NCI-H2029 treated with DMSO at 0.1 percent for 48 hours (cell line): ENCODE data around the gene SCMH1.
"Not testable (repeated sequence)": the region's sequence is repeated elsewhere in the genome, so short reads cannot be mapped to it uniquely, and the experiment has no call there.

Experiments used
- DNase-seq: peaks from one replicate; lab custom pipeline; 2025; lab: John Stamatoyannopoulos, UW

SCMH1 gene

DNA sequence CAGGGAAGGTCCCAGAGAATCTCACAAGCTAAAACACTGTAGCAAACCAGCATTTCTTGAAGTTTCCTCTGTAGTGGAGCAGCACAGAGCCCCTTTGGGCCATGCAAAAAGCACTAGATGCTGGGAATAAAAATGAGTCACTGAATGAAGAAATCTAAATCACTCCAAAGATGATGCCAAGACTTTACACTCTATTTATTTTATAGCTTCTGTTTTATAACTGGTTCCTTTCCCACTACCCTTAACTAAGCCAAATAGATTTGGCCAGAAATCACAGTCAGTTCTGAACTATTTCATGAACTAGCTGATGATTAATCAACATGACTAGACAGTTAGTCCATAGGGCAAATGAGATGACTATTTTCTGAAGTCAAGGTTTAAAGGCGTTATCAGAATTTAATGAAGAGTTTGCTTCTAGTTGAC lies 89.5 kb downstream of the SCMH1 start:
- DNase-seq = no peak

DNA sequence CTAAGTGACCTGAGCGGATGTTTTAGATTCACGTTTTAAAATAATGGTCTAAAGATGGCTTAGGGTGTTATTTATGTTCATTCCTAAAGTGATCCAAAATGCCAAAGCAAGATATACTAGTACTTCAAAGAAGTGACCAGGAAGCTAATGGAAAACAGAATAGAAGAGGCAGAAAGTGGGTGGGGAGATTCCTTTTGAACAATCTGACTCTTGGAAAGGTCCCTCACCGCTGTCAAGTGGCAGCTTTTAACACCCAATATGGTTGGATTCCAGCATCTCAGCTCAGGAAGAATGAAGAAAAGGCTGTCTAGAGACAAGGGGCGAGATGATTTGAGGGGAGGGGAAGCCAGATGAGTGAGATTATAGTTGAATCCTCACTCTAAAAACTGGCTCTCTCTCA lies 90.3 kb downstream of the SCMH1 start:
- DNase-seq = no peak

DNA sequence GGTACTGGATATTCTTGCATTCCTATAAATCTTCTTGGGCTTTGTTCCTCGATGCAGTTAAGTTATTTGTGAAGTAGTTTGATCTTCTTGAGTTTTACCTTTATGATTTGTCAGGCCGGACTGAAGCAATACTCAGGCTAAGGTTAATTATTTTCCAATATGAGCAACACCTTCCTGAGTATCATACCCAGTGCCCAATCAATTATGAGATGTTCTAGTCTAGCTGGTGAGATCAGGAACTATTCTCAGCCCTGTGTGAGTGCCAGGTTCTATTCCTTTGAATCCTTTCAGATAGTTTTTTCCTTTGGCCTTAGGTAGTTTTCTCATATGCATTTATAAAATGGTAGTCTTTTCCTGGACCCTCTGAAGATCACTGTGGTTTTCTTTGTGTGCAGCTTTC lies 92.5 kb downstream of the SCMH1 start:
- DNase-seq = no peak

DNA sequence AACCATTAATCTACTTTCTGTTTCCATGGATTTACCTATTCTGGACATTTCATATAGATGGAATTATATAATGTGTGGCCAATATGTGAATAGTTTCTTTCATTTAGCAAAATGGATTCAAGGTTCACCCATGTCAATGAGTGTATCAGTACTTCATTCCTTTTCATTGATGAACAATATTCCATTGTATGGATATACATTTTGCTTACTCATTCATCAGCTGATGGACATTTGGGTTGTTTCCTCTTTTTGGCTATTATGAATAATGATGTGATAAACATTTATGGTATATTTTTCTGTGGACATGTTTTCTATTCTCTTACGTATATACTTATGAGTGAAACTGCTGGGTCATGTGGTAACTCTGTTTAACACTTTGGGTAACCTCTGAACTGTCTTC lies 97.8 kb downstream of the SCMH1 start:
- no peak for DNase-seq

DNA sequence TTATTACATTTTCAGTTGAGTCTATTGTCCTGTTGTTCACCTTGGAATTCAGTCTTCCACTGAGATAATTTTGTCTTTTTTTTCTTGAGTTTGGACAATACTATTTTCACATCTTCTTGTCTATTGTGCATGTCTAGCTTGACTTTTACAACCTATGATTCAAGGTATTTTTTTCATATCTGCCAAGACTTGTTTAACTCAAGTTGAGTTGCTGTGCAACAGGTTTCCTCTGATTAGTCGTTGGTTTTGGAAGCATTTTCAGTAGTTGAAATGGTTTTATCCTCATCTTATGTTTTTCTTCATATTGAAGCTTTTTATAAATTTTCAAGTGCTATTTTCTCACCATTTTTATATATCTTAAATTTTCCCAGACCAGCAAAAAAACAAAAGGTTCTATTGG lies 103.6 kb downstream of the SCMH1 start:
- DNase-seq = no peak

DNA sequence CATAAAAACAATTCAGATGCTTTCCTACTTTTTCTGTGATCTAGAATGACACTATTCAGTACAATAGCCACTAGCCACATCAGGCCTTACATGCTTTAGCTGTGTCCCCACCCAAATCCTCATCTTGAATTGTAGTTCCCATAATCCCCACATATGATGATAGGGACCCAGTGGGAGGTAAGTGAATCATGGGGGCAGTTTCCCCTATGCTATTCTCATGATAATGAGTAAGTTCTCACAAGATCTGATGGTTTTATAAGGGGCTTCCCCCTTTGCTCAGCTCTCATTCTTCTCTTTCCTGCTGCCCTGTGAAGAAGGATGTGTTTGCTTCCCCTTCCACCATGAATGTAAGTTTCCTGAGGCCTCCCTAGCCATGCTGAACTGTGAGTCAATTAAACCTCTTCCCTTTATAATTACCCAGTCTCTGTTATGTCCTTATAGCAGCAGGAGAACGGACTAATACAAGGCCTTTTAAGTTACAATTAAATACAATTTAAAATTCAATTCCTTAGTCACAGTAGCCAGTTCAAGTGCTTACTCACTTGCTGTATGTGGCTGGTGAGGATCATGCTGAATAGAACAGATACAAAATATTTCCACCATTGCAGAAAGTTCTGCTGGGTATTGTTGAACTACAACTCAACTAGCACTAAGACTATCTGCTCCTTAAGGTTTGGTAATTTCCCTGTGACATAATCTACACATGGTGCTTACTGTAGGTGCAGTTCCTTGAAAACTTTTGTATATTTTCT lies 106.7 kb downstream of the SCMH1 start:
- DNase-seq = no peak

DNA sequence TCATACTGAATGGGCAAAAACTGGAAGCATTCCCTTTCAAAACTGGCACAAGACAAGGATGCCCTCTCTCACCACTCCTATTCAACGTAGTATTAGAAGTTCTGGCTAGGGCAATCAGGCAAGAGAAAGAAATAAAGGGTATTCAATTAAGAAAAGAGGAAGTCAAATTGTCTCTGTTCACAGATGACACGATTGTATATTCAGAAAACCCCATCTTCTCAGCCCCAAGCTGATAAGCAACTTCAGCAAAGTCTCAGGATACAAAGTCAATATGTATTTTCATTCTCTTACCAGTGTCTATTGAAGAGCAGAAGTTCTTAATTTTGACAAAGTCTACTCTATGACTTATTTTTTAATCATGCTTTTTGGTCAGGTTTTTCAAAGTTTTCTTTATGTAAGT lies 107.8 kb downstream of the SCMH1 start:
- not testable (repeated sequence) for DNase-seq

DNA sequence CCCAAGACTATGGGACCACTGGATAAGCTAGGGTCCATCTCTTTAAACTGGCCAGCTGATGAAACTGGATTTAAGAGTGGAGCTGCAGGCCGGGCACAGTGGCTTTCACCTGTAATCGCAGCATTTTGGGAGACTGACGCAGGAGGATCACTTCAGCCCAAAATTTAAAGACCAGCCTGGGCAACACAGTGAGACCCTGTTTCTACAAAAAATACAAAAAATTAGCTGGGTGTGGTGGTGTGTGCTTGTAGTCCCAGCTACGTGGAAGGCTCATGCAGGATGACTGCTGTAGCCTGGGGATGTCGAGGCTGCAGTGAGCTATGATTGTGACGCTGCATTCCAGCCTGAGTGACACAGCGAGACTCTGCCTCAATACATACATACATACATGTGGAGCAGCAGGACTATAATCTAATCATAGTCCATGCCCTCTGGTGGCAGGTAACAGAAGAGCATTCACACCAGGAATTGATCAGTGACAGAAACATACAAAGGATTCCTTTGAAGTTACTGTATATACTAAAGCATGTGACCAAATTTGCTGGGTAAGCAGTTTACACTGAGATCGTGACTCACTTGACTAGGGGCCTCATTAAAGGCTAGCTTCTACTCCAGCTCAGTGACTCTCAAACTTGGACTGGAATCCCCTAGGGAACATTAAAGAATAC lies 119.1 kb downstream of the SCMH1 start:
- peak; percentile 84 for DNase-seq

DNA sequence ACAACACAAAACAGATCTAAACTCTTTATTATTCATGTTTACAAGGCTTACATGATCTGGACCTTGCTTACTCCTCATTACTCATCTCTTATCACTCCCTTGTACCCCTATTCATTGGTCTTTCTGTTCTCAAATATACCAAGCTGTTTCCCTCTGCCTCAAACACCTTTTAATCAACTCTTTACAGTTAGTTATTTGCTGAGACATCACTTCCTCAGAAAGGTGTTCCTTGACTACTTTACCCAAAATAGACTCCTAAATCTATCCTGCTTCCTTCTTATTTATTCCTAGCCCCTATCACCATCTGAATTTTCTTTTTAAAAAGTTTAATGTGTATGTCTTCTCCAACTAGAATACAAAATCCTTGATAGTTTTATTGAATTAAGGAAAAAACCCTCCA lies 120.0 kb downstream of the SCMH1 start:
- no peak for DNase-seq

DNA sequence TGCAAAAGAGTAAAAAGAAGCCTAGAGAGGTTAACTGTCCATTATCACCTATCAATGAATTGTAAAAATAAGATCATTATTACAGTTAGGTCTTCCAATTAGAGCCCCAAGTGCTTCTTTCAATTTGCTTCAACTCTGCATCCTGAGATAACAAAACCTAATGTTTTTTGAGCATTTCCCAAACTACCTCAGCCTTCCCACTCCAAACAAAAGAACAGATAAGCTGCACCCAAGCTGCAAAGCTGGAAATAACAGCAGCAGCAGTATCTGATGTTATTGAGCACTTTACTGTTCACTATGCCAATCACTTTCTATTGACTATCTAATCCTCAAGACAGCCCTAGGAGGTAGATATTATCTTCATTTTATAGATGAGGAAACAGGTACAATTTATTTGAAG lies 123.5 kb downstream of the SCMH1 start:
- no peak for DNase-seq

DNA sequence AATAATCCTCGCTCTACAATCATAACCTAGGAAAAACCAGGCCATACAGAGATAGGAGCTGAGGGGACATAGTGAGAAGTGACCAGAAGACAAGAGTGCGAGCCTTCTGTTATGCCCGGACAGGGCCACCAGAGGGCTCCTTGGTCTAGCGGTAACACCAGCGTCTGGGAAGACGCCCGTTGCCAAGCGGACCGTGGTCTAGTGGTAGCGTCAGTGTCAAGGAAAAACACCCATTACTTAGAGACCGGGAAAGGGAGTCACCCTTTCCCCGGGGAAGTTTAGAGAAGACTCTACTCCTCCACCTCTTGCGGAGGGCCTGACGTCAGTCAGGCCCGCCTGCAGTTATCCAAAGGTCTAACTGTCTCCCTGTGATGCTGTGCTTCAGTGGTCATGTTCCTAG lies 124.9 kb downstream of the SCMH1 start:
- not testable (repeated sequence) for DNase-seq

DNA sequence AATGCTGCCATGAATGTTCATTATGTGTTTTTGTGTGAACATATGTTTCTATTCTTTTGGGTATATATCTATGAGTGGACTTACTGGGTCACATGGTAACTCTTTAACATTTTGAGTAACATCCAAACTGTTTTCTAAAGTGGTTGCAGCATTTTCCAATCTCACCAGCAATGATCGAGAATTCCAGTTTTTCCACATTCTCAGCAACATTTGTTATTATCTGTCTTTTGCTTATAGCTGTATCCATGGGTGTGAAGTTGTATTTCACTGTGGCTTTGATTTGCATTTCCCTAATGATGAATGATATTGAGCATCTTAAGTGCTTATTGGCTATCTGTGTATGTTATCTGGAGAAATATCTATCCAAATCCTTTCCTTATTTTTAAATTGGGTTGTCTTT lies 131.4 kb downstream of the SCMH1 start:
- no peak for DNase-seq

DNA sequence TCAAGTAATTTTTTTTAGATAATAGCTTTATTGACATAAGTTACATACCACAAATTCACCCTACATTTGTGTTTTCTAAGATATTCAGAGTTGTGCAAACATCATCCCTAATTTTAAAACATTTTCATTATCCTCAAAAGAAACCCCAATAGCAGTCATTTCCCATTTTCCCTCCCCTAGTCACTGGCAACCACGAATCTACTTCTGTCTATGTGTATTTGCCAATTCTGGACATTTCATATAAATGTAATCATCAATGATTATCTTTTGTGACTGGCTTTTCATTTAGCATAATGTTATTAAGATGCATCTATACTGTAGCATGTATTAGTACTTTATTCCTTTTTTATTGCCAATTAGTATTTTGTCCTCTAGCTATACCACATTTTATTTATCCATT lies 131.8 kb downstream of the SCMH1 start:
- no peak for DNase-seq

DNA sequence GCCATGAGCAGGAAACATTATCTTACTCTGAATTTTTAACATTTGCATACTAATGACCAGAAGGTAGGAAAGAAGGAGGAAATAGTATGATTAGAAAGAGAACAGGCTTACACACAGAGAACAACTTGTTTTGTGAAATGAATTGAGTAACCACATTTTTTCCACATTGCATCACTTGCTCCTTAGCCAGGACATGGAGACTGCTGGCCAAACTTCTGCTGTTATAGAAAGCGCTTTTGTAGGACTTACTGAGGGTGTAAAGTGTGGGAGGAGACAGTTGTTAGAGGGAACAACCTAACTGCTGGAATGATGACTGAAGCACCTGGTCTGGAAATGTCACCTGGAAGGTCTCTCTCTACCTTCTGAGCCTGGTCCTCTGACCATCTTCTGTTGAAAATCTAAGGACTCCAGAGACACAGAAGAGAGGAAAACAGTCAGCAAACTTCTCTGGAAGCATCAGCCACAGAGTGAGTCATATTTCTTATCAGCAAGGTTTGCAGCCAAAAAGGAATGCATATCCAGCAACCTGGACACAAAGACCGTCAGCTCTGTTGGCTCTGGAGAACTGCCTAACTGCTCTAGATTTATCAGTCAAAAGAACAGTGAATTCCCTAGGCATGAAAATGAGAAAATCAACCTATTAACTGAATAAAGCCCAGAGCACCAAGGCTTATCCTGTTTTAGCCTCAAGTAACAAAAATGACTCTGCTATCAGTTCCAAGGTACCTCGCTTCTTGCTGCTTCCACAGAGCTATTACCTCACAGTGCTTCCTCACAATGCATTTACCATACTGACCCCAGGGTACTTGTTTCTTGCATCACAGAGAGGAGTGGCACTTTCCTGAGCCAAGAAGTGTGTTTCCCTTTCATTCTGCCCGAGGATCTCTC lies 132.6 kb downstream of the SCMH1 start:
- DNase-seq = peak; percentile 87

DNA sequence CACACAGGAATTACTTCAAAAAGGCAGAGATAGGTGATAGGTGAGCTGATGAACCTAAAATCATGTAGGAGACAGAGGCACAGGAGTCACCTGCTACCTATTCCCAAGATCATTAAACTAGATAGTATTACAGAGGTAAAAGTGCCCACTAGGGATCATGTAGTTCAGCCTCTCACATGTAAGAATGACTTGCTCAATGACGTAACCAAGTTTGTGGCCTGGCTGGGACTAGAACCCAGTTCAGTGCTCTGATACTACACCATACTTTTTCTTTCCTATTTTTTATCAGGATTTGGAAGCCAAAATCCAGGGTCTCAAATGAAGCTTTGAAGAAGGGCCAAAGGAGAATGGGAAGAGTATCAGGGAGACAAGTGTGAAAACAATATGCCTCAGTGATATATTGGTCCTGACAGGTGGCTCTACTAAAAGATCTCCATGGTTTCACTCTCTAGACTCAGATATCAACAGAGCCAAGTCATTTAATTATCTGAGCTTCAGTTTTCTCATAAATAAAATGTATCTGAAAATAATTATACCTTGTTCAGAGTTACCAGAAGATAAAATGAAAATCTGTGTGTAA lies 133.3 kb downstream of the SCMH1 start:
- peak; percentile 87 for DNase-seq

DNA sequence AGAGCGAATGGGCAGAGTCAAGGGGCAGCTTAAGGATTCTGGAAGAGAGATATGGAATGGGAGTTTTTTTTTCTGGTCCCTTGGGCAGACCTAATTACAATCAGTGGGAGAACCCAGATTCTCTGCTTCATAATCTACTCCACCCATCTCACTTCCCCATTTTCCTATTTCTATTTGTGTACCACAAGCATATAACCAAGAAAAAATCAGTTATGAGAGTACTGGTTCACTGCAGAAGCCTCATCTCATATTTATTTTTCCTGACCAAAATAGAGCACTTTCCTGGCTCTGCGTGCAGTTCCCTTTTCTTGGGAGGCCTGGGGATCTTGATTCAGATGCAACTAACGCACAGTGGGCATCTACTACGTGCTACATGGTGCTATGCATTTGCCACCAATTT lies 138.3 kb downstream of the SCMH1 start:
- no peak for DNase-seq

DNA sequence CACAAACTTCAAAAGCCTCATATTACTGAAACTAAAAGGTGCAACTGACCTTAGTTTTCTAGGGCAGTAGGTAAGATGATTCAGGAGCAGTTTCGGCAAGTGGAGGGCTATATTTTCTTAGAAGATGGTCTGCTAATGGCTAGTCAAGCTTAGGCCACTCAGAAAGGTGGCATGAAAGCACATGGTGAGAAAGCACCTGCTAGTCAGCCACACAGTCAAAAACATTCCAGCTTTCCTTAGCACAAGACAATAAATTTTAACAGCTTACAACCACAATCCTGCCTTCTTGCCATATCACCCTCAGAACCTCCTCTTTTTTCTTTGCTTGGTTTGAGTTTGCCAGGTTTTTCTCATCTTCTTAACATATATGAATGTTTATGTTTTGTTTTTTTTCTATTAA lies 139.5 kb downstream of the SCMH1 start:
- DNase-seq = no peak

DNA sequence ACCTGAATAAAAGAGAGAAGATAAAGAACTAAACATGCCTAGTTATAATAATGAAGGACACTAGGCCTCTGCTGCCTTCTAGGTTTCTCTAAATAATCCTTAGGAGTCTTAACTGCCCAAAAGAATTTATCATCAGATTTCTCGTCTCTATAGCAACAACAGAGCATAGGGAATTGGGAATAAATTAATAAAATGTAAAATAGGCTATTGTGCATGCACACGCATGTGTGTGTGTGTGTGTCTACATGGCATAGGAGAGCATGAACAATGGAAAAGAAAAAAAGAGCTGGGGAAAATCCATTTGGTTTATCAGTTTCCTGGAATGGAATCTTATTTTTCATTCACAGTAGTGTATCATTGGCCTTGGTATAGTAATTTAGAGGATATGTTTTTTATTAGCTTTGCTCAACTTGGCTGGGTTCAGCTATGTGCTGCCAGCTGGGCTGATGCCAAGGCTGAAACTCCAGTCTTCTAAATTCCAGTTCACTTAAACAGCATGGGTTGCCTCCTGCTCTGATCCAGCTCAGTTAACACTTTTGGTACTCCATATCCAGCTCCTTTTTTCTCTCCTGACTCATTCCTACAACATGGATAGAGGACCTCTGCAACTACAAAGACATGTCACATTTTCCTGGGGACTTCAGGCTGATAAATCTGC lies 140.0 kb downstream of the SCMH1 start:
- peak; percentile 99 for DNase-seq

DNA sequence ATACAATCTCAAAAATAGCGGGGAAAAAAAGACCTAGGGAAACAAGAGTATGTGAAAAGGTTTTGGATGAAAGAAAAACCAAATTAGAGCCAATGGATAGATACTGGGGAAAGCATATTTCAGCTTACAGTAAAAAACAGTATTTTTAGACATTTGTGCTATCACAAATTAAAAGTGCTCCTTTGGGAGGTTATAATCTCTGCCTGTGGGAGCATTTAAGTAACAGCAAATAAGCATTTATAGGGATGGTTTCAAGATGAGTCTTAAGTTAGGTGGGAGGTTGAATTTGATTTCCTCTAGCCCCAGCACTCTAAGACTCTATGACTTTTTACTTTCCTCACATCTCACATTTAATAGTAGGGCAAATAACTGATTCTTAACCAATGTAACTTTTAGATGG lies 141.0 kb downstream of the SCMH1 start:
- no peak for DNase-seq

DNA sequence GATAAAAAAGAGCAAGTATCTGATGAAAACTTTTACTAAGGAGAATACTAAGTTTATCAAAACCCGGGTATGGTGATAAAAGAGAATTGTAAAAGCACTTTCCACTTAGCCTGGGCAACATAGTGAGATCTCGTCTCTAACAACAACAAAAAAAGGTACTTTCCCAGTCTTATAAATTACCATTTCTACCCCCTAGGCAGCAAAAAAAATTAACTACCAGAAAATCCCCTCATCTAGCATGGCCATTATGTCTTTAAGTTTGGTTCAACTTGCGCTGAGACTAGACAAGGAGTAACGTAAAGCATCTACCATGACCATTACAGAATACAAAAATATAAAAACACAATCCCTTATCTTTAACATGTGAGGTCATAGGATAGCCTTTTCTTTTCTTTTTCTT lies 141.9 kb downstream of the SCMH1 start:
- DNase-seq = no peak

DNA sequence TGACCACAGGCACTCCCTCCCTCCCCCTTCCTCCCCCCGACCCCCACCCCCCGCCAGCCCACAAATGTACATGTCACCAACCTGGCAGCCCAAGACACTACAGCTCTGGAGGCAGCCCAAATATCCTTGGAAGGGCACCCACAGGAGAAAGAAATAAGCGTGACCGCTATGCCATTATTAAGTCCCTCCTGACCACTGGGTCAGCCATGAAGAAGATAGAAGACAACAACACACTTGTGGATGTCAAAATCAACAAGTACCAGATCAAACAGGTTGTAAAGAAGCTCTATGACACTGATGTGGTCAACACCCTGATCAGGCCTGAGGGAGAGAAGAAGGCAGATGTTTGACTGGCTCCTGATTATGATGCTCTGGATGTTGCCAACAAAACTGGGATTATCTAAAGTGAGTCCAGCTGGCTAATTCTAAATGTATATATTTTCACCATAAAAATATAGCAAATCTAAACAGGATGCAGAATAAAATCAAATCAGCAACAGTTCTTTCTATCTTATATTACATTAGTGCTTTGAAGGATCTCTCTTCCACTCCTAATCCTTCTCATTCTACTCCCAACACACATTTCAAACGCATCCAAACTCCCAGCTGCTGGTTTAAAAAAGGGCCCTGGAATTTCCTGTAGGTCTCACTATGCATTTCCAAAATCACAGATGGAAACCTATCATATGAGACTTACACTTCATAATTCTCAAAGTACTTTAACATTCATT lies 143.2 kb downstream of the SCMH1 start:
- no peak for DNase-seq
